ENCODE data around the gene AKT3. TPM values are rescaled to one million over a fixed set of nuclear protein-coding genes. Genes with fewer than 3 reads are reported as not detected.

Gene AKT3
- total and polyA plus RNA-seq, 2 experiments from 2014 or later: 4.5 to 18.5 TPM

GRCh38 chr1:243564814-243565213 lies 285.2 kb downstream of the AKT3 start (continued):
- TF ChIP-seq CTCF (conservative IDR thresholded peaks at IDR 0.05; ENCODE audit: low read depth in 2 of 2) (no peak), JUNB (IDR thresholded peaks at IDR 0.05; ENCODE audit: unreplicated experiment) (no peak), EZH2 (IDR thresholded peaks at IDR 0.05; ENCODE audit: low read depth, unreplicated experiment) (no peak), ZNF331 (CRISPR knock-in tag; IDR thresholded peaks at IDR 0.05; ENCODE audit: low read depth) (no peak), NANOG (IDR thresholded peaks at IDR 0.05; ENCODE audit: borderline replicate concordance) (no peak), CREB1 (CRISPR knock-in tag; IDR thresholded peaks at IDR 0.05; ENCODE audit: low read depth) (no peak), ZNF114 (CRISPR knock-in tag; IDR thresholded peaks at IDR 0.05) (no peak), EZH2phosphoT487 (IDR thresholded peaks at IDR 0.05; ENCODE audit: unreplicated experiment) (no peak), POLR2AphosphoS5 (IDR thresholded peaks at IDR 0.05; ENCODE audit: low read depth) (no peak)

DNA sequence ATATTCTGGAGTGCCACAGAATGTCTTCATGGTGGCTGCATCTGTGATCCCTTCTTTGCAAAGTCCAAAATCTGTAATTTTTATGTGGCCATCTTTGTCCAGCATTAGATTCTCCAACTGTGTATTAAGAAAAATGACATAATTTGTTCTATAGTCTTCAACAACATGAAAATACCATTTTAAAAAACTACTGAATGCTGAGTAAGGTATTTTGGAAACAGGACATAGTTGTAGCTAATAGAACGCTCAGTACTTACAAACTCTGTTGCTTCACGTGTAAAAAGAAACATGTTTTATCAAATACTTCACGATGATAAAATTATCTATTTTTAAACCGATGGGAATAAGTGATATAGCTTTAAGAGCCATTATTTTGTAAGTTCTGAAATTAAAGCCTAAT lies 286.3 kb downstream of the AKT3 start:
- H3K27me3 Mint-ChIP-seq (ENCODE audit: insufficient read depth, low read depth, poor library complexity): no peaks in the 10 kb centered on the region
- H3K27ac ChIP-seq (ENCODE audit: low read depth): no peak overlapping the region
- H3K4me3 ChIP-seq: no peak overlapping the region
- H3K9me3 Mint-ChIP-seq: peaks cover 6% of the 10 kb centered on the region; the same call in 1 of the 3 replicates
- no peaks in the 10 kb centered on the region for H3K4me1 ChIP-seq (ENCODE audit: insufficient read depth)
- H3K36me3 Mint-ChIP-seq (ENCODE audit: low read depth): peaks cover 13% of the 10 kb centered on the region
- ATAC-seq (no peak), DNase-seq (ENCODE audit: low spot score) (no peak)
- H3K4me3 Mint-ChIP-seq: no peak overlapping the region
- no peaks in the 10 kb centered on the region for H3F3A ChIP-seq (replicated peaks; ENCODE audit: low read depth)
- H3K4me1 Mint-ChIP-seq: peaks cover 7% of the 10 kb centered on the region
- H3K27me3 ChIP-seq (ENCODE audit: insufficient read depth): no peaks in the 10 kb centered on the region
- no peaks in the 10 kb centered on the region for H4K20me1 ChIP-seq (replicated peaks; ENCODE audit: insufficient read depth)
- H3K9me2 ChIP-seq (ENCODE audit: insufficient read depth): no peaks in the 10 kb centered on the region
- H3K4me2 ChIP-seq: no peak overlapping the region
- no peak overlapping the region for H2AFZ ChIP-seq
- no peak overlapping the region for H3K27ac Mint-ChIP-seq
- H3K36me3 ChIP-seq (ENCODE audit: insufficient read depth): no peaks in the 10 kb centered on the region
- no peaks in the 10 kb centered on the region for H3K79me2 ChIP-seq (replicated peaks; ENCODE audit: insufficient read depth)
- TF ChIP-seq NANOG (IDR thresholded peaks at IDR 0.05; ENCODE audit: borderline replicate concordance) (no peak), ZNF462 (CRISPR knock-in tag; IDR thresholded peaks at IDR 0.05) (no peak), REST (IDR thresholded peaks at IDR 0.05; ENCODE audit: unreplicated experiment) (no peak), ETS1 (IDR thresholded peaks at IDR 0.05) (no peak), STAT1 (IDR thresholded peaks at IDR 0.05; ENCODE audit: unreplicated experiment) (no peak), JUNB (IDR thresholded peaks at IDR 0.05; ENCODE audit: unreplicated experiment) (no peak)

All from GM23338 (cell line).